ENCODE results near the gene DDX56.
"Not testable (repeated sequence)": the region's sequence is repeated elsewhere in the genome, so short reads cannot be mapped to it uniquely, and the experiment has no call there.

Gene DDX56, protein sequence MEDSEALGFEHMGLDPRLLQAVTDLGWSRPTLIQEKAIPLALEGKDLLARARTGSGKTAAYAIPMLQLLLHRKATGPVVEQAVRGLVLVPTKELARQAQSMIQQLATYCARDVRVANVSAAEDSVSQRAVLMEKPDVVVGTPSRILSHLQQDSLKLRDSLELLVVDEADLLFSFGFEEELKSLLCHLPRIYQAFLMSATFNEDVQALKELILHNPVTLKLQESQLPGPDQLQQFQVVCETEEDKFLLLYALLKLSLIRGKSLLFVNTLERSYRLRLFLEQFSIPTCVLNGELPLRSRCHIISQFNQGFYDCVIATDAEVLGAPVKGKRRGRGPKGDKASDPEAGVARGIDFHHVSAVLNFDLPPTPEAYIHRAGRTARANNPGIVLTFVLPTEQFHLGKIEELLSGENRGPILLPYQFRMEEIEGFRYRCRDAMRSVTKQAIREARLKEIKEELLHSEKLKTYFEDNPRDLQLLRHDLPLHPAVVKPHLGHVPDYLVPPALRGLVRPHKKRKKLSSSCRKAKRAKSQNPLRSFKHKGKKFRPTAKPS

GRCh38 chr7:44573464-44574286, at the start of gene DDX56:
DDX56 (minus strand) TSS chr7:44573908; CDS start chr7:44573895, 13 bp downstream.
- peak; percentile 72 to 87 (median 82) for DNase-seq

DNA sequence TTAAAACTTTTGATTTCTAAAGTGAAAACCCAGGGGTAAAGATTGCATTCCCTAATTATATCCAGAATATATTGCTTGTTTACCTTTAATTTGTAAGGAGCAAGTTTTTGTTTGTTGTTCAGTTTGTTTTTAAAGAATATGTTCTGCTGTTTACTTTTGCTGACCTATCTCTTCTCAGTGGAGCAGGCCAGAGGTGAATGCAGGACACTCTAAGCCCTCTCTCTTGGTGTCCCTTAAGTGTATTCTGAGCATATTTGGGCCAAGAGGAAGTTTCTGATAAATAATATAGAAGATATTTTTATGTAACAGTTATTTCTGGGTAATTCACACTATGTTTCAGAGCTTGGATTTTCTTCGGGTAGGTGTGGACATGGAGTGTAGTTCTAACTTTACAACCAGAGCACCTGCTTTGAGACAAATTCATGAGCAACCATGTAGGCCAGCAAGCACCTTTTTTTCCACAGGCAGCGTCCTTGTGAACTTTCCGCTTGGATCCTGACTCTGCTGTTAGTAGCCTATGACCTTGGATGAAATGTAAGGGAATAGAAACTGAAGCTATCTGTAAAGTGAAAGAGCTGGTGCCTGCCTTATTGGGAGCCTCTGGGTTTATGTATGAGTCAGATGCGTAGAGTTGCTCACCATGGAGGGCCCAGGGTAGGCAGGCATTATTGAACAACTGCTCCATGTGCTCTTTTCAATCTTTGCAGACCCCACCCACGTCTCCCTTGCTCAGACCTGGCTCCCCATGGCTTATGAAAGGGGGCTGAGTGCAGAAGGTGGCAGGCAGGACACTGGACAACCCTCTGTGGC, 48.8 kb upstream of the DDX56 start:
- DNase-seq: peak in 1 of 4 experiments; percentile 29

DNA sequence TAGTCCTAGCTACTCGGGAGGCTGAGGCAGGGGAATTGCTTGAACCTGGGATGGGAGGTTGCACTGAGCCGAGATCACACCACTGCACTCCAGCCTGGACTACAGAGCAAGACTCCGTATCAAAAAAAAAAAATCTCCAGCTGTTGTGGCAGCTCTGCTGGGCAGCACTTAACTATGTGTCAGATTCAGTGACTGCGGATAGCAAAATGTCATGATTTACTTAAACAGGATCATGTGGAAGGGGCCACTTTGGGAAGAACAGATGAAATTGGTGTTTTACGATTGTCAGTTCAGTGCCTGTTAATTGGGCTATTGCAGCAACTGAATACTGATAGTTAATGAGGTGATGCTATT, 48.0 kb upstream of the DDX56 start:
- DNase-seq: no peak

- DNase-seq: no peak
Measured at GRCh38 chr7:44621034-44621749, 47.5 kb upstream of the DDX56 start.

DNA sequence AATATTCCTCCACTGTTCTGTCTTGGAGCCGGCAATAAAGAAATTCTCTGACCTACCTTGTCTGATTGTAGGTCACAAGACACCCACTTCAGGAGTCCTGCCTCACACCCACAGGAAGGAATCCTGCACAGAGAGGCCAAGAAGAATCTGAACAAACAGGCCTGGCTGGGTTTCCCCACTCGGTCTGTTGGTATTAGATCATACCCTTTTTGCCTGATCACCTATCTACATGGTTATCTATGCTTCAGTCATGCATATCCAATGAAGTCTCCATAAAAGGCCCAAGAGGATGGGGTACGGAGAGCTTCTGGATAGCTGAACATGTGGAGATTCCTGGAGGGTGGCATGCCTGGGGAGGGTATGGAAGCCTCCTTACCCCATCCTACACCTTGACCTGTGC, 45.0 kb upstream of the DDX56 start:
- DNase-seq: no peak

GRCh38 chr7:44618045-44618444, 44.3 kb upstream of the DDX56 start:
- DNase-seq: no peak

DNA sequence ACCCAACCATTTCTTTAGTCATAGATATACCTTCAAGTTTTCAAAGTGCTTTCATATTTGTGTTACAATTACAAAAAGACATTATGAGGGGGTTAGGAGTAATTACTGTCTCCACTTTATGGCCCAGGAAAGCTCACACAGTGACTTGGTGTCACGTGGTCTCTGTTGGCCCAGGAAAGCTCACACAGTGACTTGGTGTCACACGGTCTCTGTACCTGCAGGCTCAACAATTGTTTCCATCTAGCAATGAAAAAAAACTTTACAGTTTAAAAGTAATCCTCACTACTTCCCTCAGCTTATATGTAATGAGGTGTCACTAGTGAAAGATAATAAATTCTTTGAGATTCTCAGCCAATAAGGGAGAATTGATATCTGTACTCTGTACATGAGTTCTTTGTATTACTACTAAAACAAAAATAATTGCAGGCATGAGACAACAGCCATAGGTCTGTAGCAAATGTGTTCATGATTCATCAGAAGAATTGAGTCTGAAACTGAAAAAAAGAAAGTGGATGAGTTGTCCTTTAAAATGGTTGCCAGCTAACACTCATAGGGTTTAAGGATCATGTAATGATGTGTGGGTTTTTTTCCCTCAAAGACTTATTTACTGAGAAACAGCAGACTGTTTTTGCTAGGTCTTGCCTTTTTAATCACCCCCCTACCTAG, 43.6 kb upstream of the DDX56 start:
- no peak for DNase-seq

DNA sequence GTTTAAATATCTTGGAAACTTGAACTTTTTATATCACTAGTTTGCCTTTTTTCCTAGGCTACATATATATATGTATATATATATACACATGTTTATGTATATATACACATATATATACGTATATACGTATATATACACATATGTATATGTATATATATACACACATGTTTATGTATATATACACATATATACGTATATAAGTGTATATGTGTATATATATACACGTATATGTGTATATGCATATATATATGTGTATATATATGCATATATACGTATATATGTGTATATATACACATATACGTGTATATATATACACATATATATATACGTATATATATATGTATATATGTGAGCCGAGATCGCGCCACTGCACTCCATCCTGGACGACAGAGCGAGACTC, 42.8 kb upstream of the DDX56 start:
- DNase-seq: no peak

DNA sequence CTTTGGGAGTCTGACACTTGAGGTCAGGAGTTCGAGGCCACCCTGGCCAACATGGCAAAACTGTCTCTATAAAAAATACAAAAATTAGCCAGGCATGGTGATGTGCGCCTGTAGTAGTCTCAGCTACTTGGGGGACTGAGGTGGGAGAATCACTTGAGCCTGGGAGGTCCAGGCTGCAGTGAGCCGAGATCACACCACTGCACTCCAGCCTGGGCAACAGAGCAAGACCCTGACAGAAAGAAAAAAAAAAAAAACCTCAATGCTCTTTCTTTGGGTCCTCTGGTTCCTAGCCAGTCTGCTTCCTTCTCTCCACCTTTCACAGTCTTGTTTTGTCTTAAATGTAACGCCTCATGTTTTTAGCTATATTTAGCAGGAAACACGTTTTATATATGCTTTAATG, 42.1 kb upstream of the DDX56 start:
- DNase-seq: no peak

DNA sequence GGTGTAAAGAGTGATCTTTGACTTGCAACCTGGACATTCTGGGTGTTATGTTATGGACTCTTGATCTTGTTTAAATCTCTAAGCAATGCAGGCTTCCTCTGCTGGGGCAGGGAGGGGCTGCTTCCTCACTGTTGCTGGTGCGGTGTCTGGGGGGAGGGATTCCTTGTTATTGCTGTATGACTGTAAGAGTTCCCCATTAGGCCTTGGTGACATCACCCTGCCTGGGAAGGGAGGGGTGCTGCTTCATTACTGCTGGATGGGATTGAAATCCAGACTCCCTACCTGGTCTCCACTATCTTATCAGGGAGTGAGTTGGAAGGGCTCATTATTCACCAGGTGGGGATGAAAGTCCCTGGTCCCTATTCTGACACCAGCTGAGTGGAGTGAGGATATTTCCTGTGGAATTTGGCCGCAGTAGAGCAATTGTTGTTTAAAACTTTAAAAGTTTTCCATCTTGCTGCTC, 41.5 kb upstream of the DDX56 start:
- no peak for DNase-seq

- no peak for DNase-seq
Measured at GRCh38 chr7:44609829-44610228, 36.1 kb upstream of the DDX56 start.

DNA sequence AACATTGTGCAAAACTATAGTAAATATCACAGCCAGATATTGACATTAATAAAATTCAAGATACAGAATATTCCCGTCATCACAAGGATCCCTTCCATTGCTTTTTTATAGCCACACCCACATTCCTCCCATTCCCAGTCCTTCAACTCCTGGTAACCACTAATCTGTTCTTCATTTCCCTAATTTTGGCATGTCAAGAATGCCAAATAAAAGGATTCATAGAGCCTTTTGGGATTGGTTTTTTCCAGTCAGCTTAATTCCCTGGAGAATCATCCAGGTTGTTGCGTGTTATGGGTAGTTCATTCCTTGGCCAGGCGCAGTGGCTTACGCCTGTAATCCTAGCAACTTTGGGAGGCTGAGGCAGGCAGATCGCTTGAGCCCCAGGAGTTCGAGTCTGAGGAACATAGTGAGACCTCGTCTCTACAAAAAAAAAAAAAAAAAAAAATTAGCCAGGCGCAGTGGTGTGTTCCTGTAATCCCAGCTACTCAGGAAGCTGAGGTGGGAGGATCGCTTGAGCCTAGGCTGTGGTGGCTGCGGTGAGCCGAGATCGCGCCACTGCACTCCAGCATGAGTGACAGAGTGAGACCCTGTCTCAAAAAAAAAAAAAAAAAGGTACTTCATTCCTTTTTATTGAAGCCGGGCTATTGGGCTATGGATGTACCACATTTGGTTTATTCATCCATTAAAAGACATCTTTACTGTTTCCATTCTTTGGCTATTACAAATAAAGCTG, 35.4 kb upstream of the DDX56 start:
- no peak for DNase-seq

- no peak for DNase-seq
Measured at GRCh38 chr7:44607141-44608068, 33.7 kb upstream of the DDX56 start.

DNA sequence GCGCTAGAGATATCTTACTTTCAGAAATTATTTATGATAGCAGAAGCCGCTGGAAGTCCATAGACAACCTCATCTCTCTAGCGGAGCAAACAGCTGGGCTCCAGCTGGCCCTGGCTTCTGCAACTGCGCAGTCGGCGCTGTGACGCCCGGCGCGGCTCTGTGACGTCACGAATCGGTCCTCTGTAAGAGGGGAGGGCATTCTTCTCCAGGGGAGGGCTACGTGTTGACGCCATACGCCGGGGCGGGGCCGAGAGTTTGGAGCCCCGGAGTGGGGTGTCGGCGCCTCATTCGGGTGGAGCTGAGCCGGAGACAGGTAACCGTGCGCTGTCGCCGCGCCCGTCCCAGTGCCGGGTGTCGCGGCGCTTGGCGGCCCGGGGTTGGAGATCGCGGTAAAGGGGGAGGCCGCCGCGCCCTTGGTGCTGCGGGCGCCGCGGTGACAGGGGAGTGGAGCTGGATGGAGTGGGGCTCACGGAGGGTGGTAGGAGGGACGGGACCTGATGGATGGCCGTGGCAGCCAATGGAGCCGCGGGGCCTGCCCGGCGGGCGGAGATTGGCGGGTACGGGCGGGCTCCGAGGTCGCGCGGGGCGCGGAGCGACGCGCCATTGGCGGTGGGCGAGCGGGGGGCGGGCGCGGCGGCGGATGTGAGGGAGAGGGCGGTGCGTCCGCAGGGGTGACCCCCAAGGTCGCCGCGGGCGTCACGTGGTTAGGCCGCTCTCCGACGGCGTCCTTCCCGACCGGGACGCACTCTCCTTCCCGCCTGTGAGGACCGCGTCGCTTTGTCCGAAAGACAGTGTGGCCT, 32.8 kb upstream of the DDX56 start, which contains the start of gene OGDH:
OGDH (plus strand) TSS at position 287 of the 800 bp plus-strand sequence. CDS start 17,717 bp downstream, outside the sequence.
- DNase-seq: peak; percentile 97 to 99 (median 98)

GRCh38 chr7:44604941-44605340, 31.2 kb upstream of the DDX56 start:
- DNase-seq: no peak

DNA sequence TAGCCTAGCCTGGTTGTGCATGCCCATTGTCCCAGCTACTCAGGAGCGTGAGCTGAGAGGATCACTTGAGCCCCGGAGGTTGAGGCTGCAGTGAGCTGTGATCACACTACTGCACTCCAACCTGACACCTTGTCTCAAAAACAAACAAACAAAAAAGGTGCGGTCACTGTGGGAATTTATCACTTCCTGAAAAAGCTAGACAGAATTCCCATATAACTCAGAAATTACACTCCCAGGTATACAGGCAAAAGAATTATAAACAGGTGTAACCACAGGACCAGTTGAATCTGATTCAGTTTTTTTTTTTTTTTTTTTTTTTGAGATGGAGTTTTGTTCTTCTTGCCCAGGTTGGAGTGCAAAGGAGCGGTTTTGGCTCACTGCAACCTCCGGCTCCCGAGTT, 29.5 kb upstream of the DDX56 start:
- DNase-seq: no peak

GRCh38 chr7:44602576-44602910, 28.8 kb upstream of the DDX56 start:
- DNase-seq: no peak

GRCh38 chr7:44599222-44599621, 25.5 kb upstream of the DDX56 start:
- no peak for DNase-seq

DNA sequence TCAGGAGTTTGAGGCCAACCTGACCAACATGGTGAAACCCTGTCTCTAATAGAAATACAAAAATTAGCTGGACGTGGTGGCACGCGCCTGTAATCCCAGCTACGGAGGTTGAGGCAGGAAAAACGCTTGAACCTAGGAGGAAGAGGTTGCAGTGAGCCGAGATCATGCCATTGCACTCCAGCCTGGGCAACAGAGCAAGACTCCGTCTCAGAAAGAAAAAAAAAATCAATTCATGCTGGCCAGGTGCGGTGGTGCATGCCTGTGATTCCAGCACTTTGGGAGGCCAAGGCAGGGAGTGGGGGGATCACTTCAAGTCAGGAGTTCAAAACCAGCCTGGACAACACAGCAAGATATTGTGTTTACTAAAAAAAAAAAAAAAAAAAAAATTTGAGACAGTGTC, 23.5 kb upstream of the DDX56 start:
- not testable (repeated sequence) for DNase-seq
